Kidney (tissue), 14 donors: Measurements from ENCODE around the gene LRRC1. TPM values are rescaled to one million over a fixed set of nuclear protein-coding genes. Genes with fewer than 3 reads are reported as not detected.

Experiments used
- DNase-seq, 5 donors: peaks; one replicate each; pipeline ENCODE4 v3.0.0-alpha.2; 2013 to 2020
- FAIRE-seq: peaks from 2 replicates; lab custom pipeline; 2012; peaks lifted over from hg19 to GRCh38; lab: Jason Lieb, UNC
- H3K27ac ChIP-seq, 2 donors: one replicate each; pipeline ENCODE4 v1.7.0; 2013; ENCODE audit warnings: low read depth in 2 of 2, low read length in 2 of 2, inconsistent platforms in 1 of 2
- H3K27me3 ChIP-seq: one replicate; pipeline ENCODE4 v1.7.1; 2013; ENCODE audit warnings: low read length, inconsistent platforms; ENCODE audit not compliant: control insufficient read depth, insufficient read depth
- H3K36me3 ChIP-seq, 3 donors: one replicate each; pipeline versions ENCODE4 v1.7.0 to v1.7.1; 2013; ENCODE audit warnings: low read length in 3 of 3, control low read depth in 1 of 3, inconsistent platforms in 1 of 3; ENCODE audit not compliant: insufficient read depth in 3 of 3, control insufficient read depth in 2 of 3
- H3K4me1 ChIP-seq, 3 donors: one replicate each; pipeline versions ENCODE4 v1.7.0 to v1.7.1; 2013; ENCODE audit warnings: low read length in 3 of 3, inconsistent platforms in 1 of 3, low read depth in 1 of 3; ENCODE audit not compliant: control insufficient read depth in 2 of 3, insufficient read depth in 2 of 3
- H3K4me3 ChIP-seq, 3 donors: one replicate each; pipeline versions ENCODE4 v1.7.0 to v1.8.1; 2013; ENCODE audit warnings: low read length in 3 of 3, control low read depth in 1 of 3, inconsistent platforms in 1 of 3
- H3K9ac ChIP-seq, 3 donors: one replicate each; pipeline versions ENCODE4 v1.7.0 to v1.7.1; 2013; ENCODE audit warnings: low read length in 3 of 3, control low read depth in 1 of 3, inconsistent platforms in 1 of 3
- H3K9me3 ChIP-seq, 3 donors: one replicate each; pipeline versions ENCODE4 v1.7.0 to v1.7.1; 2013; ENCODE audit warnings: low read length in 3 of 3, control low read depth in 1 of 3, inconsistent platforms in 1 of 3; ENCODE audit not compliant: control insufficient read depth in 2 of 3, insufficient read depth in 1 of 3
- intact Hi-C: fragments of 100-400 bp; cut with DNase I; formaldehyde crosslinking; loops from one replicate; pipeline ENCODE4 v1.11.1; 2022
- polyA plus RNA-seq: library from polyadenylated mRNA; stranded (reverse); fragments of 350-450 nt; fragmentation: Illumina TruSeq; extraction: RNeasy Lipid Tissue Mini Kit (QIAGEN cat#74804); gene quantifications from one replicate; pipeline ENCODE4 v1.2.3, GENCODE V29; 2014; ENCODE audit warnings: low read depth, low replicate concordance; ENCODE audit not compliant: insufficient read depth
- total RNA-seq: library from RNA; stranded (reverse); fragmentation: NEBNext Ultra II Directional; extraction: Animal tissue kit (Norgen Biotek cat#: 25700); gene quantifications from one replicate; pipeline ENCODE4 v1.2.1, GENCODE V29; 2021
- TF ChIP-seq, protein P1 (sequence below): IDR thresholded peaks from 3 replicates; pipeline ENCODE4 v1.5.1; 2012; ENCODE audit warnings: mild to moderate bottlenecking, moderate library complexity, borderline replicate concordance; ENCODE audit not compliant: insufficient read depth; ENCODE audit errors: extremely low read depth
- donor health status: control.
- donor health status: control.
- donor health status: control.
- donor health status: control.
- donor health status: control.
- donor health status: DM: yes; HTN: yes; CAD: no.
- donor health status: Normal renal cell carcinoma (clear cell type).

Gene LRRC1
- total and polyA plus RNA-seq, 2 donors from 2014 or later = 7.8 to 12.6 TPM

- DNase-seq (peak in 3 of 5 donors; percentile 22 to 56 (median 39)), FAIRE-seq (no peak)
- no peak overlapping the region for H3K4me3 ChIP-seq
- H3K27me3 ChIP-seq = no peaks in the 10 kb centered on the region
- no peaks in the 10 kb centered on the region for H3K9me3 ChIP-seq
- H3K4me1 ChIP-seq = no peaks in the 10 kb centered on the region
- H3K36me3 ChIP-seq = no peaks in the 10 kb centered on the region
- TF ChIP-seq, protein P1, sequence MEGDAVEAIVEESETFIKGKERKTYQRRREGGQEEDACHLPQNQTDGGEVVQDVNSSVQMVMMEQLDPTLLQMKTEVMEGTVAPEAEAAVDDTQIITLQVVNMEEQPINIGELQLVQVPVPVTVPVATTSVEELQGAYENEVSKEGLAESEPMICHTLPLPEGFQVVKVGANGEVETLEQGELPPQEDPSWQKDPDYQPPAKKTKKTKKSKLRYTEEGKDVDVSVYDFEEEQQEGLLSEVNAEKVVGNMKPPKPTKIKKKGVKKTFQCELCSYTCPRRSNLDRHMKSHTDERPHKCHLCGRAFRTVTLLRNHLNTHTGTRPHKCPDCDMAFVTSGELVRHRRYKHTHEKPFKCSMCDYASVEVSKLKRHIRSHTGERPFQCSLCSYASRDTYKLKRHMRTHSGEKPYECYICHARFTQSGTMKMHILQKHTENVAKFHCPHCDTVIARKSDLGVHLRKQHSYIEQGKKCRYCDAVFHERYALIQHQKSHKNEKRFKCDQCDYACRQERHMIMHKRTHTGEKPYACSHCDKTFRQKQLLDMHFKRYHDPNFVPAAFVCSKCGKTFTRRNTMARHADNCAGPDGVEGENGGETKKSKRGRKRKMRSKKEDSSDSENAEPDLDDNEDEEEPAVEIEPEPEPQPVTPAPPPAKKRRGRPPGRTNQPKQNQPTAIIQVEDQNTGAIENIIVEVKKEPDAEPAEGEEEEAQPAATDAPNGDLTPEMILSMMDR = no peak
- no peak overlapping the region for H3K27ac ChIP-seq
- H3K9ac ChIP-seq = no peak overlapping the region
- intact Hi-C loops = no loop called here
Observed at GRCh38 chr6:53961679-53962370, 167.0 kb downstream of the LRRC1 start.

DNA sequence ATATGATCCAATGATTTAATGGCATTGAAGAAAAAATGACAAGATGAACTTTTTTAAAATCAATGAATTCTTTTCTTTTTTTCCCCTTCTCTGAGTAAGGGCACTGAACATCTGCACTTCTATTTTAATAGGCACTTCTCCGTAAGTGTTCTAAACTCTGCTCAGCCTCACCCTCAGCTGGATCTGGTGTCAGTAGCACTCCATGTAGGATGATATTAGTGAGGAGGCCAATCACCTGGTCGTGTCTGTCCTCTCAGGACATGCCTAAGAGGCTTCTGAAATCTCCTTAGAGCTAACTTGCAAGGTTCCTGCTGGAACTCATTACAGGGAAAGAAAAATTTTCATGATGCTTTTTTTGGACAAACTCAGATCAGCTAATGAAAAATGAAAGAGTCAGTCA lies 167.8 kb downstream of the LRRC1 start:
- TF ChIP-seq, protein P1 = no peak
- DNase-seq (no peak), FAIRE-seq (no peak)
- Histone ChIP-seq H3K4me1 (no peaks in the 10 kb centered on the region), H3K36me3 (no peaks in the 10 kb centered on the region), H3K9ac (no peak overlapping the region), H3K9me3 (no peaks in the 10 kb centered on the region), H3K27me3 (no peaks in the 10 kb centered on the region), H3K4me3 (no peak overlapping the region), H3K27ac (no peak overlapping the region)
- intact Hi-C loops = no loop called here

- H3K36me3 ChIP-seq = no peaks in the 10 kb centered on the region
- DNase-seq (no peak), FAIRE-seq (no peak)
- TF ChIP-seq, protein P1 = no peak
- no peak overlapping the region for H3K27ac ChIP-seq
- H3K4me1 ChIP-seq = no peaks in the 10 kb centered on the region
- H3K27me3 ChIP-seq = no peaks in the 10 kb centered on the region
- H3K4me3 ChIP-seq = no peak overlapping the region
- intact Hi-C loops = no loop called here
- no peaks in the 10 kb centered on the region for H3K9me3 ChIP-seq
- H3K9ac ChIP-seq = no peak overlapping the region
Observed at GRCh38 chr6:53967415-53967814, 172.6 kb downstream of the LRRC1 start.

Other genes starting within 250 kb of the LRRC1 start
- gene GCLC, start 249.9 kb upstream of the LRRC1 start, total RNA-seq = 31.8 TPM
- 14.8 TPM for gene GCLC, start 249.9 kb upstream of the LRRC1 start, polyA plus RNA-seq
- gene KLHL31, start 129.2 kb upstream of the LRRC1 start, total RNA-seq = 0.25 TPM
- gene KLHL31, start 129.2 kb upstream of the LRRC1 start, polyA plus RNA-seq = 0.22 TPM